HG03575 (cell line): ENCODE data around the gene FUT7.

Experiments
- ATAC-seq: cut with Tn5 transposase; IDR thresholded peaks from one replicate; pipeline ENCODE4 v1.9.1; 2021; ENCODE audit not compliant: unreplicated experiment, insufficient number of reproducible peaks, low FRiP score; ENCODE audit errors: extremely low read depth

FUT7 gene

GRCh38 chr9:136995362-136995761 is 36.5 kb downstream of the FUT7 start:
- ATAC-seq, result no peak

- ATAC-seq, result no peak
Measured at GRCh38 chr9:136994888-136995230, 37.0 kb downstream of the FUT7 start.

- no peak for ATAC-seq
Measured at GRCh38 chr9:136994180-136994887, 37.6 kb downstream of the FUT7 start.

- ATAC-seq, result no peak
Measured at GRCh38 chr9:136992819-136993369, 39.0 kb downstream of the FUT7 start.

GRCh38 chr9:136991993-136992818 is 39.7 kb downstream of the FUT7 start, which contains the start of gene PAXX:
Gene PAXX (plus strand): TSS chr9:136992422. CDS start chr9:136992444, 22 bp downstream.
- ATAC-seq, result no peak

- no peak for ATAC-seq
Measured at GRCh38 chr9:136990242-136990911, 41.5 kb downstream of the FUT7 start.

GRCh38 chr9:136988872-136989271 is 43.0 kb downstream of the FUT7 start:
- ATAC-seq, result no peak

GRCh38 chr9:136985853-136986252 is 46.0 kb downstream of the FUT7 start:
- ATAC-seq, result no peak

GRCh38 chr9:136985027-136985602 is 46.8 kb downstream of the FUT7 start:
- no peak for ATAC-seq

GRCh38 chr9:136984464-136985026 is 47.3 kb downstream of the FUT7 start:
- no peak for ATAC-seq

GRCh38 chr9:136983656-136984314 is 48.1 kb downstream of the FUT7 start:
- ATAC-seq, result no peak

GRCh38 chr9:136983167-136983566 is 48.7 kb downstream of the FUT7 start:
- no peak for ATAC-seq

- ATAC-seq, result no peak
Measured at GRCh38 chr9:136982232-136983051, 49.4 kb downstream of the FUT7 start, which contains the start of gene LCNL1. Gene LCNL1 (plus strand): TSS chr9:136982993. CDS start chr9:136983587, 594 bp downstream.

GRCh38 chr9:136981588-136982231 is 50.2 kb downstream of the FUT7 start:
- no peak for ATAC-seq

- no peak for ATAC-seq
Measured at GRCh38 chr9:136980669-136981478, 51.0 kb downstream of the FUT7 start.
